ENCODE data around the gene BOLA3. TPM values are rescaled to one million over a fixed set of nuclear protein-coding genes. Genes with fewer than 3 reads are reported as not detected.

Gene BOLA3
- total RNA-seq, 1 experiment from 2014 or later: 92.3 TPM

Other genes starting within 250 kb of the BOLA3 start
- 87.3 and 103 TPM in 2 replicates for gene DGUOK, start 221.0 kb downstream of the BOLA3 start, total RNA-seq (2014; rRNA removed)
- gene TET3, start 163.0 kb downstream of the BOLA3 start, total RNA-seq (2014; rRNA removed): 2.9 and 3.7 TPM in 2 replicates
- 113 and 131 TPM in 2 replicates for gene MOB1A, start 31.0 kb upstream of the BOLA3 start, total RNA-seq (2014; rRNA removed)
- gene MTHFD2, start 50.7 kb upstream of the BOLA3 start, total RNA-seq (2014; rRNA removed): 59.0 and 60.1 TPM in 2 replicates
- gene SLC4A5, start 195.5 kb upstream of the BOLA3 start, total RNA-seq (2014; rRNA removed): 0.11 TPM in 1 of 2 replicates, not detected in the other
- 117 and 126 TPM in 2 replicates for gene DCTN1, start 232.4 kb upstream of the BOLA3 start, total RNA-seq (2014; rRNA removed)

Measured in LHCN-M2 (cell line).